NCI-H526 treated with DMSO at 0.1 percent for 48 hours (cell line): Measurements from ENCODE around the gene CEP192.
"Not testable (repeated sequence)": the region's sequence is repeated elsewhere in the genome, so short reads cannot be mapped to it uniquely, and the experiment has no call there.

Experiments
- DNase-seq: peaks from one replicate; lab custom pipeline; 2025; lab: John Stamatoyannopoulos, UW

The CEP192 gene

DNA sequence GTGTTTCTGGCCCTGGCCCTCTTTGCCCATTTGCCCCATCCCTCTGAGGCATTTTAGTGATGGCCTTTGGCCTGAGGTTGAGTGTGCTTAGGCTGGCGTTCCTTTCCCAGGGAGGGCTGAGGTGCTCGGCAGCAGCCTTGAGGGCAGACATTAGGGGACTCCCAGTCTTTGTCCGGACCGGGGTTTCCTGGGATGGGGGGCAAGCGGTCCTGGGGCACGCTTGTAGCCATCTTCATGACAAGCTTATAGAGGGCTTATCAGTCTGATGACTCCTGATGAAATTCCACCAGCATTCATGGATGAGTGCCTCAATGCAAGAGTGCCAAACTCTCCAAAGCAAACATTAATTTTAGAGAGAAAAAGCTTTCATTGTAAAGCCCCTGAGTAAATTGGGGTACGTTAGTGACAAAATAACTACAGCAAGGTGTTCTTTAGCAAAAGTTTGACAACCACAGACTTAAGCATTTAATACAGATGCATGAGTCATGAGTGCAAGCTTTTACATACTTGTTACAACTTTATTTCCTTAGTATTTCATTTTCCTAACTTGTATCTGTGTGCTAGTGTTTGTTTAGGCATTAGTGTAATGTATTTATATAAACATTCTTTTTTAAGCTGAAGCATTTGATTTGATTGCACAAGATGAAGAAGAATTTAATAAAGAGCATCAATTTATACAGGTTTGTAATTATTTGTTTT is 45.6 kb downstream of the CEP192 start:
- DNase-seq, result no peak

DNA sequence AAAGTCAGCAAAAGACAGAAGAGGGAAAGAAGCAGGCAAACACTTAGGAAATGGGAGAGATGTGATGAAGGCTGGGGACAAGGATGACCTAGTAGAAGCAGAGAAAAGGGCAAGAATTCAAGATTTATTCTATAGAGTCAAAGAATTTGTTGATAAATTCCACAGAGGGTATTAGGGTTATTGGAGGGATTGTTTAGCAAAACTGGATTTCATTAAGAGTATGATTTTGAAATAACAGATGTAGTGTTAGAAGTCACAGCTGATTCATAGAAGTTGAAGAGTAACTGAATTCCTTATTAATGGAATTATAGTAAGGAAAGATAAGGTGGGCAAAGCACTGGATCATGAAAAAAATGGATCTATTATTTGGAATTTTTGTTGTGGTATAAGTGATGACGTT is 48.6 kb downstream of the CEP192 start:
- no peak for DNase-seq

- DNase-seq, result no peak
Measured at GRCh38 chr18:13043066-13043465, 51.9 kb downstream of the CEP192 start.

DNA sequence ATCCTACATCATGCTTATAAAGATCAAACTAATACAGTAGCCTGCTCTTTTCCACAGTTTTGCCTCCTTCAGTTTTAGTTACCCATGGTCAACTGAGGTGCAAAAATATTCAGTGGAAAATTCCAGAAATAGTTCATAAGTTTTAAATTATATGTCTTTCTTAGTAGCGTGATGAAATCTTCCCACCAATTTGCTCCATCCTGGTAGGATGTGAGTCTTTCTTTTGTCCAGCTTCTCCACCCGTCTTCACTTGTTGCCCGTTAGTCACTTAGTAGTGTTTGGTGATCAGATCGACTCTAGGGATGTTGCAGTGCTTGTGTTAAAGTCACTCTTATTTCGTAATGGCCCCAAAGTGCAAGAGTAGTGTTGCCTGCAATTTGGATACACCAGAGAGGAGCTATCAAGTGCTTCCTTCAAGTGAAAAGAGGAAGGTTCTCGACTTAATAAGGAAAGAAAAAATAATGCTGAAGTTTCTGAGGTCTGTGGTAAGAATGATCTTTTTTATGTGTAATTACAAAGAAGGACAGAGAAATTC is 57.0 kb downstream of the CEP192 start:
- DNase-seq, result no peak

GRCh38 chr18:13051159-13051558 is 60.0 kb downstream of the CEP192 start:
- no peak for DNase-seq

DNA sequence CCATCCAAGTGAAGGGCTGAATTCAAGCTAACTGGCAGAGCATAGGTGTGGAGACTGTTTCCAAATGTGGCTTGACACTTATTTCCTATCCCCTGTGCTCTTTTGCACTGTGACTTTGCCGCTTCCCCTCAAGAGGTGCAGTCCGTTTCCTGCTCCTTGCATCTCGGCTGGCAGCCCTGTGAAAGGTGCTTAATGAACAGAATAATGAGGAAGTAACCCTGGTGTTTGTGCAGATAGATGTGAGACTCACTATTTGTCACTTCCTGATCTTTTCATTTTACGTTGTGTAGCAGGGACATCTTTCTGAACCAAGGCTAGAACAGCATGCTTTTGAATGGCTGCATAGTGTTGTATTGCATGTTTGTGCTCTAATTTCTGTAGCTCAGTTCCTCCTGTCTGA is 60.8 kb downstream of the CEP192 start:
- no peak for DNase-seq

DNA sequence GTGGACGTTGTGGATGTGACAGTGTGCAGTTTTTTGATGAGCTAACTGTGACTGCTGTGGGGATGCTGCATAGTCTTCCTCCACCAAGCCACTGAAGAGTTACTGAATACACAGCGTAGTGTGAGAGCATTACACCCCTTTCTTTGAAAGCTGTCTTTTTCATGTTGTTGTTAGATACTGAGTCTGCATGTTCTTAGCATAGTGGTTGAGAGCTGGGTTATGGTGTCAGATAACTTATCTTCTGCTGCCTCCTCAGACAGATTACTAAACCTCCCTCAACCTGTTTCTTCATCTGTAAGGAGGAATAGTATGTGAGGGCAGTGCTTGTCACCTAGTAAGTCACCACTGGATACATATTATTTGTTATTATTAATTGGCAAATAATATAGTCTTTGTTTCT is 63.2 kb downstream of the CEP192 start:
- DNase-seq, result no peak

DNA sequence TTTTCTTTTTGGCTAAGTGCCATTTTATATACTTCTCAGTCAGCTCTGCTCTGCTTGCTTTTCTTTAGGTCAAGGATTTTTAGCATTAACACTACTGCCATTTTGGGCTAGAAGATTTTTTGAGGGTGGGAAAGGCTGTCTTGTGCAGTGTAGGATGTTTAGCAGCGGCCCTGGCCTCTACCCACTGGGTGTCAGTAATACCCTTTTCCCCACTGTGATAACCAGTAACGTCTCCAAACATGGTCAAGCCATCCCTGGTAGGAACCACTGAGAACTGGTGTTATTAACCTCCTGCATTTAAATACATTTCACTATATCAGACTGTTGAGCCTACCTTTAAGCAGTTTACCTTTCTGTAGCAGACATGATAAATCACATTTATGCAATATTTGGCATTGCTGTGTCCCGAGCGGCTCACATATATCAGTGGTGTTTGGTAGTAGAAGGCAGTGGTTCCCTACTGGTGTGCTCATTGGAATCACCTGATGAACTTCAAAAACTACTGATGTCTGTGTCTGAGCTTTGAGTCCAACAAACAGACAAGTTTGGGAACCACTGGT is 70.5 kb downstream of the CEP192 start:
- DNase-seq, result no peak

DNA sequence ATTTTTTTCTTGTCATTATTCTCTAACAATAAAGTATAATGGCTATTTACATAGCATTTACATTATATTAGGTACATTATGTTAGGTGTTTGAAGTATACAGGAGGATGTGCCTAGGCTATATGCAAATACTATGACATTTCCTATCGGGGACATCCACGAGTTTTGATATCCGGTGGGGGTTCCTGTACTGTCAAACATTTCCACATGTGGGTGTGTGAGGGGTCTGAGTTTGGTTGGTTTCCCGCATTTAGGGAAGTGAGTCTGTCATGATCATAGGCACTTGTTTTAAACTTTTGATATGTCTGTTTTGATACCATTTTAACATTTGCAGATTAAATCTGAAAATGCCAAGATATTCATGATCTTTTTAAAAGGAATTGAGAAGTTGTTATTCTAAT is 76.0 kb downstream of the CEP192 start:
- no peak for DNase-seq

GRCh38 chr18:13067966-13068365 is 76.8 kb downstream of the CEP192 start:
- no peak for DNase-seq

GRCh38 chr18:13070460-13070859 is 79.3 kb downstream of the CEP192 start:
- no peak for DNase-seq

- no peak for DNase-seq
Measured at GRCh38 chr18:13076886-13077285, 85.7 kb downstream of the CEP192 start.

DNA sequence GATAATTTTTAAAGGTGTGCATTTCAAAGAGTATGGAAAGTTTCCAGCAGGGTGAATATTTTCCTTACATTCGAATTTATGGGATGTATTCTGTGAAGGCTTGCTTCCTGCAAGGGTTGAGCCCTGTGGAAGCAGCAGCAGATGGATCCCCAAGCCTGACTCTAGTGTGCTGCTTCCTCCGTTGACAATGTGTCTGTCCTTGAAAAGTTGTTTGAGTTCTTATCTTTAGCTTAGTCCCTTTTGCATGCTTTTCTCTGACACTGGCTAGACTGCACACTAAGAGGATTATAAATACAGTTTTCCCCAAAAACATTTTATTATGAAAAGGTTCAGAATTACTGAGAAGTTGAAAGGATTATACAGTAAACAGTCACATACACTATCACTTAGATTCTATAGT is 86.3 kb downstream of the CEP192 start:
- no peak for DNase-seq

DNA sequence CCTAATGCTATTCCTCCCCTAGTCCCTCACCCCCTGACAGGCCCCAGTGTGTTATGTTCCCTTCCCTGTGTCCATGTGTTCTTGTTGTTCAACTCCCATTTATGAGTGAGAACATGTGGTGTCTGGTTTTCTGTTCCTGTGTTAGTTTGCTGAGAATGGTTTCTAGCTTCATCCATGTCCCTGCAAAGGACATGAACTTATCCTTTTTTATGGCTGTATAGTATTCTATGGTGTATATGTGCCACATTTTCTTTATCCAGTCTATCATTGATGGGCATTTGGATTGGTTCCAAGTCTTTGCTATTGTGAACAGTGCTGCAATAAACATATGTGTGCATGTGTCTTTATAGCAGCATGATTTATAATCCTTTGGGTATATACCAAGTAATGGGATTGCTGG is 86.9 kb downstream of the CEP192 start:
- not testable (repeated sequence) for DNase-seq

DNA sequence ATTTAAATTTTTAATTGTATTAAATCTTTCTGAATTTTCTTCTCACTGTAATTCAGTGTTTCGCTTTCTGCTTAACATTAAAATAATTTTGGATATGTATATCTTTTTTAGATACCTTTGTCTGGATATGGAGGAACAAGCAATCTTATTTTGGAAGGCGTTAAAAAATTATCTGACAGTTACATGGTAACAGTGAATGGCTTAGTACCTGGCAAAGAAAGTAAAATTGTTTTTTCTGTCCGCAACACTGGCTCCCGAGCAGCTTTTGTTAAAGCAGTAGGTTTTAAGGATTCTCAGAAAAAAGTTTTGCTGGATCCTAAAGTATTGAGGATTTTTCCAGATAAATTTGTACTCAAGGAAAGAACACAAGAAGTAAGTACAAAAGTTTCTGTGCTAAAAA is 95.7 kb downstream of the CEP192 start:
- no peak for DNase-seq

DNA sequence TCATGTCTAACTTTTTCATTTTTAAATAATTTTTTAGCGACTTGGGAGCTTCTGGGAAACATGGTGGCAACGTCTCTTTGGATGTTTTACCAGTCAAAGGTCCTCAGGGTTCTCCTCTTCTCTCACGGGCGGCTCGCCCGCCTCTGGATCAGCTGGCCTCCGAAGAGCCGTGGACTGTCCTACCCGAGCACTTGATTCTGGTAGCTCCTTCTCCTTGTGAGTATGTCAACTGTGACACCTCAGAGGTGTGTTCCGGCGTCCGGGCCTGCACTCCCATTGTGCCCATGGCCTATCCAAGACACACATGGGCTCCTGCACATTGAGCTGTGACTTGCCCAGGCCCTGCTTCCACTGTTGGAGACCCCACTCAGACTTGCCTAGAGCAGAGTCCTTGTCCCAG is 104.3 kb downstream of the CEP192 start:
- no peak for DNase-seq

GRCh38 chr18:13096232-13096631 is 105.1 kb downstream of the CEP192 start:
- DNase-seq, result no peak

DNA sequence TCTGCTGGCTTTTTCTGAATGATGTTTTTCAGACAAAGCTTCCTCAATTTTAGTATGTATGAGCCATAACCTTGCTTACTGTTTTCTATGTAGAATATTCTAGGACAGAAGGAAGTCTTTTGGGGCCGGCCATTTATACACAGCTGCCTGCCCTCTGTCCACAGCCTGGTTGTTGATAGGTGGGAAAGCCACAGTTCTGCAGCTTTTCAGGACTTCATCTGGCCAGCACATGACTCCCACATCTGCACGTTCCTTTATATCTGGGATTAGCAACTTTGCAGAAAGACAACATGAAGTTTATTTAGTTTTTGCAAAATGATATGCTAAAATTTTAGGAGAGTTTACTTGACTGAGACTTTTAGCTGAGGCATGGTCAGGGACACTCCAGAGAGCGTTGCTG is 105.6 kb downstream of the CEP192 start:
- DNase-seq, result no peak

GRCh38 chr18:13098104-13098503 is 106.9 kb downstream of the CEP192 start:
- not testable (repeated sequence) for DNase-seq

DNA sequence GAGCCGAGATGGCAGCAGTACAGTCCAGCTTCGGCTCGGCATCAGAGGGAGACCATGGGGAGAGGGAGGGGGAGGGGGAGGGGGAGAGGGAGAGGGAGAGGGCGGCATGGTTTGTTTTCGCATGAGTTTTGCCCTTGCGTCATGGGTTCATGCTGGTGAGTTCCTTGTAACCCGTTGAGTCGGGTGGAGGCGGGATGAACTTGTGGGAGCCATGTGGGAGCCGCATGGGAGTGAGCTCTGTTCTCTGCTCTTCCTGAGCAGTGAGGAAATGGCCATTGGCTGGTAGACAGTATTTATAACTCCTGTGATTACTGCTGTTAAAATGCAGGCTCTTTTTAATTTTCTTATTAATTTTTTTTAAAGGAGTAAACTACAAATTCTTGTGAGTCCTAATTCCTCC is 108.0 kb downstream of the CEP192 start:
- DNase-seq, result no peak

- DNase-seq, result no peak
Measured at GRCh38 chr18:13100942-13101658, 109.9 kb downstream of the CEP192 start.

DNA sequence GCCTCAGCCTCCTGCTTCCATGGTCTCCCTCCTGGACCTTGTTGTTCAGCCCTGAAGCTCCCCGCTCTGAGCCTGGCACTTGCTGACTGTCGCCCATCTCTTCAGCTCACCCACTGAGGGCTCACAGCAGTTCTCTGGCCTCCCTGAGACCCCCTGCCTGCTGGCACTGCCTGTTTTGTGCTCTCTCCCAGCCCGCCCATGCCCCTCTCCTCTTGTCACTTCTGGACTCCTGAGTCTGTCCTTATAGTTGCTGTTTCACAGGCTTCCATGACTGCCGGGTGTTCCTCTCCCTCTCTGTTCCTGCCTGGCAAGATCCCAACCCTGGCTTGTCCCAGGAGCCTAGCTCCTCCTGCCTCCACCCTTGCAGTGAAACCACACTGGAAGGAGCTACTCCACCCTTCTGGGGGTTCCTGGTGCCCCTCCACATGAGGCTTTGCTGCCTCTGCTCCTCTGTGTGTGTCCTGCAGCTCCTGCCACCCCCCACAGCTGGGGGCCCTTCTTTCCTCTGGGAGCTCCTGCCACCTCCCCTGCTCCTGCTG is 110.6 kb downstream of the CEP192 start:
- no peak for DNase-seq

DNA sequence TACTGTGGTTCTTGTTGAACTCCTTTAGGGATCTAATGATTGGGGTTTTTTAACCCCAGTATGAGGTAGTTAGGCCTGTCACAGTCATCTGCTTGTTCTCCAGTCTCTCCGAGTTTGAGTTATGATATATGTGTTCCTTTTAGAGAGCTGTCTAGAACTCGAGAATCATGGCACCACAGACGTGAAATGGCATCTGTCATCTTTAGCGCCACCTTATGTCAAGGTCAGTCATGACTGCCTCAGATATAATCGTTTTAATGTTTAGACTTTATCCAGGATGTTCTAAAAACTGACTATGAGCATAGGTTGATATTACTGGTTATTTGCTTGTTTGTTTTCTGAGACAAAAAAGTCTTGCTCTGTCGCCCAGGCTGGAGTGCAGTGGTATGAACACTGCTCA is 112.2 kb downstream of the CEP192 start:
- DNase-seq, result no peak
